SK-N-MC (cell line): ENCODE results near the gene FHIT.

Experiments used
- EZH2 ChIP-seq: fragments of 200-600 bp; sonication (generic); IDR thresholded peaks from one replicate; pipeline ENCODE4 v1.6.1; 2017; ENCODE audit warnings: antibody characterized with exemption
- POLR2AphosphoS5 ChIP-seq: IDR thresholded peaks from 2 replicates; pipeline ENCODE4 v1.6.1; 2012; ENCODE audit warnings: mild to moderate bottlenecking, low read depth, low read length, borderline replicate concordance

GRCh38 chr3:60048447-60048848 is 1202.8 kb downstream of the FHIT start:
- no peak for TF ChIP-seq EZH2
- TF ChIP-seq POLR2AphosphoS5, result no peak
